Measurements from ENCODE around the gene STOML1.
"Not testable (repeated sequence)": the region's sequence is repeated elsewhere in the genome, so short reads cannot be mapped to it uniquely, and the experiment has no call there.

STOML1 gene

DNA sequence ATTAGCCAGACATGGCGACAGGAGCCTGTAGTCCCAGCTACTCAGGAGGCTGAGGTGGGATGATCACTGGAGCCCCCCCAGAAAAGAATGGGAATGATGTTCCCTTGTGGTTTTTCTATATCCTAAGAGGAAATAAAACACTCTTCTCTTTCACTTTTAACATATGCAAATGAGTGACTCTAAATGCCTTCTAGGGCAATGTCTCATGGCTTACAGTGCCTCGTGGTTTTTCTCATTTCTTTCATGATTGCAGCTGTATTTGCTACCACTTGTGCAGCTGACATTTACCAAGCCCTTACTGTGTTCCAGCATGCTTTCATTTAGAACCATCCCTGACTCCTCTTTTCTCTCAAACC is 26.4 kb downstream of the STOML1 start:
- Mint-ChIP-seq H3K27ac (peak overlapping the region; percentile 79), H3K4me1 (ENCODE audit: low read depth) (peaks cover 24% of the 10 kb centered on the region), H3K4me3 (peak overlapping the region; percentile 76), H3K9me3 (no peaks in the 10 kb centered on the region), H3K27me3 (no peaks in the 10 kb centered on the region), H3K36me3 (ENCODE audit: low read depth) (no peaks in the 10 kb centered on the region)

DNA sequence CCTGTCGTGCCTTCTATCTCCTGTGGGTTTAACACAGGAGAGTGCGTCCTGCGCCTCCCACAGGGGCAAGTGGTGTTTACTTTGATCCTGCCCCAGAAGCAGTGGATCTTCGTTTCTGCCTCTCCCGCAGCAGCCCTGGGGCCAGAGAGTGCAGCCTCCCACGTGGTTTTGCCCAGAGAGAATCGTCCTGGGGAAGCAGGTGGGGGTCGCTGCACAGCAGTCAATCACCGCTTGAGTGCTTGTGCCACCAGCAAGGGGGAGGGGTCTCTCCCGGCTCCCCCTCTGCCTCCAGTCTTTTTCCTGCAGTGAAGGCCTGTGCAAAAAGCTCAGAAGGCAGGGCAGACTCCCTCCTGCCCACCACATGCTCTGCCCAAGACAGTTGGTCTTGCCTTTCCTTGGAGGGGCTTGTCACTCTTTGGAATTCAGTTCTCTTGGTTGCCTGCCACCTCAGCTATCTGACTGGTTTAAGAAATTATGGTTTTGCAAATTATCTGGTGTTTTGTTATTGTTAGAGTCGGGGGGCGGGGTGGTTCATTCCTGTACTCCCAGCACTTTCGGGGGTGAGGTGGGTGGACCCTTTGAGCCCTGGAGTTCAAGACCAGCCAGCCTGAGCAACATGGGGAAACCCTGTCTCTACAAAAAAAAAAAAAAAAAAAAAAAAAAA is 26.9 kb downstream of the STOML1 start:
- Mint-ChIP-seq H3K9me3 (no peaks in the 10 kb centered on the region), H3K4me3 (peak overlapping the region; percentile 76), H3K36me3 (ENCODE audit: low read depth) (no peaks in the 10 kb centered on the region), H3K27ac (peak overlapping the region; percentile 79), H3K27me3 (no peaks in the 10 kb centered on the region), H3K4me1 (ENCODE audit: low read depth) (peaks cover 27% of the 10 kb centered on the region)

DNA sequence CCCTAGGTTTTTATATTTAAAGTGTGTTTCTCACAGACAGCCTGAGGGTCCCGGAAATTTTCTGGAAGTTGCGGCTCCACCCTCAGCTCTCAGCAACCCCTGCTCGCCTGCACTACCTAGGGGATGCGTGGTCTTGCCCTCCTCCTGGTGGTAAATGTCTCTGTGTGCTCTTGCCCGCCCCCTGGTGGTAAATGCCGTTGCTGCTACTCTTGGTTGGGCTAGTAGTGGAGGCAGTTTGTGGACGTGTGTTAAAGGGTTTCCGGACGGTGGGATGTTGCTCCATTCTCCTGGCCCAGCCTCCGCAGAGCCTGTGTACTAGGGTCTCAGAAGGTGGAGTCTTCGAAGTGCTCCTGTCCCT is 27.4 kb downstream of the STOML1 start:
- Mint-ChIP-seq H3K4me3 (peak overlapping the region; percentile 76), H3K36me3 (ENCODE audit: low read depth) (no peaks in the 10 kb centered on the region), H3K9me3 (no peaks in the 10 kb centered on the region), H3K4me1 (ENCODE audit: low read depth) (peaks cover 30% of the 10 kb centered on the region), H3K27me3 (no peaks in the 10 kb centered on the region), H3K27ac (peak overlapping the region; percentile 79)

DNA sequence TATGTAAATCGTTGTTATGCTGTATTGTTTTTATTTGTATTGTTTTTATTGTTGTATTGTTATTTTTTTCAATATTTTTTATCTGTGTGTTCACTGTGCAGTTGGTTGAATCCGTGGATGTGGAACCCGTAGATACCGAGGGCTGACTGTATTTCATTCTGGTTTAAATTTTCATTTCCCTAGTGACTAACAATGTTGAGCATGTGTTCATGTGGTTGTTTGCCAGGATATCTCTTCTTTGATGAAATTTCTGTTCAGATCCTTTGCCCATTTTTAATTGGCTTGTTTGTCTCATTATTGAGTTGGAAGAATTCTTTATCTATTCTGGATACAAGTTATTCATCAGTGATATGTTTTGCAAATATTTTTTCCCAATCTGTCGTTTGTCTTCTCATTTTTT is 29.7 kb downstream of the STOML1 start:
- Mint-ChIP-seq H3K4me1 (ENCODE audit: low read depth) (peaks cover 43% of the 10 kb centered on the region), H3K9me3 (no peaks in the 10 kb centered on the region), H3K27ac (no peak overlapping the region), H3K4me3 (no peak overlapping the region), H3K27me3 (no peaks in the 10 kb centered on the region), H3K36me3 (ENCODE audit: low read depth) (no peaks in the 10 kb centered on the region)

DNA sequence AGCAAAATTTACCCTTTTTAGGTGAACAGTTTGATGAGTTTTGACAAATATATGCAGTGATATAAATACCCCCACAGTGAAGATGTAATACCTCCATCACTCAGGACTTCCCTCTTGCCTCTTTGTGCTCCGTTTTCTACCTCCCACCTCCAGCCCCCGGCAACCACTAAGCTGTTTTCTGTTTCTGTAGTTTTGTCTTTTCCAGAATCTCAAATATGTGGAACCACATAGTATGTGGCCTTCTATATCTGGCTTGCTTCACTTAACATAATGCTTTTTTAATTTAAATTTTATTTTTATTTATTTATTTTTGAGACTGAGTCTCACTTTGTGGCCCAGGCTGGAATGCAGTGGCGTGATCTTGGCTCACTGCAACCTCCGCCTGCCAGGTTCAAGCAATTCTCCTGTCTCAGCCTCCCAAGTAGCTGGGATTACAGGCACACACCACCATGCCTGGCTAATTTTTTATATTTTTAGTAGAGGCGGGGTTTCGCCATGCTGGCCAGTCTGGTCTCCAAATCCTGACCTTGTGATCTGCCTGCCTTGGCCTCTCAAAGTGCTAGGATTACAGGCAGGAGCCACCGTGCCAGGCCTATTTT is 31.5 kb downstream of the STOML1 start:
- H3K4me1 Mint-ChIP-seq (ENCODE audit: low read depth), result peaks cover 36% of the 10 kb centered on the region
- not testable (repeated sequence) for H3K27me3 Mint-ChIP-seq; H3K4me3 Mint-ChIP-seq; H3K36me3 Mint-ChIP-seq (ENCODE audit: low read depth); H3K9me3 Mint-ChIP-seq; H3K27ac Mint-ChIP-seq

DNA sequence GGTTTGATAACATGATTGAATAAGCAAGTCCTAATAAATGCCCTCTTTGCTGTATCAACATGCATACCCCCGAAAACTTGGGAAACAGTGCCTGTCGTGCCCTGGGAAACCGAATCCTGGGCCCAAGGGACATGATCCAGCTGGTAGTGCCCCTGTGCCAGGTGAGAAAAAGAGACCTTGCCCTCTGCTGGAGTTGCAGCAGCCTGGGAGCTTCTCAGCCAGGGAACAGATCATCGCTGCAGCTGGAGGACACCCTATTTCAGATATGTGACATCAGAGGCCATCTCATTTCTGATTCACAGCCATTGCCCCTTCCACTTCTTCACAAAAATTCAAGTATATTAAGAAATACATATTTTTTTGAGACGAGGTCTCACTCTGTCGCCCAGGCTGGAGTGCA is 32.3 kb downstream of the STOML1 start:
- Mint-ChIP-seq H3K4me1 (ENCODE audit: low read depth) (peaks cover 29% of the 10 kb centered on the region), H3K9me3 (no peaks in the 10 kb centered on the region), H3K36me3 (ENCODE audit: low read depth) (no peaks in the 10 kb centered on the region), H3K27ac (peak overlapping the region; percentile 22), H3K27me3 (no peaks in the 10 kb centered on the region), H3K4me3 (no peak overlapping the region)

DNA sequence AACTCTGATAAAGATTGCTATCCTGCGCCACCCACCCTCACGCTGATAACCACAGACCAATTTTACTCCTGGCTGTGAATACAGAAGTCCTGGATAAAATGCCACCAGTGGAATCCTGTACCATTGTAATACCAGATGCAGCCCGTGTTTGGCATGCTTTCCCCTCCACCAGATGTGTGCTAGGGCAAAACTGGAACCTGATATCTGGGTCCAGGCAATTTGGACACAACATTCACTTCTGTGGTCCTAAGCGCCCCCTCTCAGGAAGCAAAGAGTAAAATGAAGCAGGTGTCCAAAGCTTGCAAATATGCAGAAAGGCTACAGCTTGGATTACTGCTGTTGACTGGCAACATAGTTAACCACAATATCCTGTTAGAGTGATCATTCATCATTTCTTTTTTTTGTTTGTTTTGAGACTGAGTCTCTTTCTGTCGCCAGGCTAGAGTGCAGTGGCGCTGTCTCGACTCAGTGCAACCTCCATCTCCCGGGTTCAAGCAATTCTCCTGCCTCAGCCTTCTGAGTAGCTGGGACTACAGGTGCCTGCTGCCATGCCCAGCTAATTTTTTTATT is 33.0 kb downstream of the STOML1 start:
- Mint-ChIP-seq H3K36me3 (ENCODE audit: low read depth) (no peaks in the 10 kb centered on the region), H3K27ac (no peak overlapping the region), H3K27me3 (no peaks in the 10 kb centered on the region), H3K4me1 (ENCODE audit: low read depth) (peaks cover 26% of the 10 kb centered on the region), H3K4me3 (no peak overlapping the region), H3K9me3 (no peaks in the 10 kb centered on the region)

DNA sequence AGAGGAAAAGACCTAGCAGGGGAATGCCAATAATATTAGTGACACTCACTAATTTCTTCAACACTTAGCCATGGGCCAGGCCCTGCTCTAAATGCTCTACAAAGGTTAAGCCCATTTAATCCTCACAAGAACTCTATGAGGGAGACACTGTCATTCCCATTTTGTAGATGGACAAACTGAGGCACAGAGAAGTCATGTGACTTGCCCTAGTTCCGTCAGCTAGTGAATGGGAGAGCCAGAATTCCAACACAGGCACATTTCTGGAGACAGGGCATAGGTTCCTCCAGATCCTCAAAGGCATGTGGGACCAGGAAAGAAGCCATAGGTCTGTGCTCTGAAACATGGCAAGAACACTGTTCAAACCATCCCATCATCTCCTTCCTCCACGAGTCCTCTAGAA is 34.3 kb downstream of the STOML1 start:
- no peak overlapping the region for H3K27ac Mint-ChIP-seq
- no peaks in the 10 kb centered on the region for H3K27me3 Mint-ChIP-seq
- H3K4me3 Mint-ChIP-seq, result no peak overlapping the region
- no peaks in the 10 kb centered on the region for H3K36me3 Mint-ChIP-seq (ENCODE audit: low read depth)
- H3K4me1 Mint-ChIP-seq (ENCODE audit: low read depth), result peaks cover 26% of the 10 kb centered on the region
- no peaks in the 10 kb centered on the region for H3K9me3 Mint-ChIP-seq

DNA sequence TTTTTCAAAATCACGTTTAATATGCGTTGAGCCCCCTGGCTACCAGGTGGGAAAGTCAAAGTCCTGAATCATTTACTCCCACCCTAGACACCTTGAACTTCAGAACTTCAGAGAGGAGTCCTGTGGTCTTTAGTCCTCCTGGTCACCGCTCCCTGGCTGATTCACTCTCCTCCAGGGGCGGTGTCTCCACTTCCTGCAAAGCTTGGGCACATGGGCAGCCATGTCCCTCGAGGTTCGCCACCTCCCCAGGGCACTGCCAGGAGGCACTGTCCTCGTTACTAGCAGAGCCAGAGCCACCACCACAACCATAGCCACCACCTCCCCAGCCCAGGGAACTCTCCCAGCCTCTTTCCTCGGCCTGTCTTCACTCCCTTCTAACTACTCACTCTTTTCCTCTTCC is 34.8 kb downstream of the STOML1 start:
- Mint-ChIP-seq H3K4me1 (ENCODE audit: low read depth) (peaks cover 26% of the 10 kb centered on the region), H3K36me3 (ENCODE audit: low read depth) (no peaks in the 10 kb centered on the region), H3K27me3 (no peaks in the 10 kb centered on the region), H3K4me3 (no peak overlapping the region), H3K27ac (no peak overlapping the region), H3K9me3 (no peaks in the 10 kb centered on the region)

DNA sequence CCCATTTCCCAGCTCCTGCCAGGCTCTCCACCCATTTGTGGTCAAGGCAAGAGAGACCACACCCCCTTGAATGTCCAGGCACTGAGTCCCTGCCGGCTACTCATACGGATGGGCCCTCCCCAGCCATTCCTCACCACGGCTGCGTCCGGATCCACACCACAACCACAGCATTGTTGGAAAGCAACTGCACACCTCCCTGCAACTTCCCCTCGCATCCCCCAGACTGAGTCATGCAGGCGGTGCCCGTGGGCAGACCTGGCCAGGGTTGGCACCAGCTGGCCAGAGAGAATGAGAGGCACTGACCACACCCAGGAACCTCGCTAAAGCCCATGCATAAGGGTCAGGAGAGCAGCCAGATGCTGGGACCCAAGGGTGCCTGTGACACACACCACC is 35.4 kb downstream of the STOML1 start:
- no peaks in the 10 kb centered on the region for H3K27me3 Mint-ChIP-seq
- H3K27ac Mint-ChIP-seq, result no peak overlapping the region
- no peak overlapping the region for H3K4me3 Mint-ChIP-seq
- H3K36me3 Mint-ChIP-seq (ENCODE audit: low read depth), result no peaks in the 10 kb centered on the region
- no peaks in the 10 kb centered on the region for H3K9me3 Mint-ChIP-seq
- H3K4me1 Mint-ChIP-seq (ENCODE audit: low read depth), result peaks cover 26% of the 10 kb centered on the region

DNA sequence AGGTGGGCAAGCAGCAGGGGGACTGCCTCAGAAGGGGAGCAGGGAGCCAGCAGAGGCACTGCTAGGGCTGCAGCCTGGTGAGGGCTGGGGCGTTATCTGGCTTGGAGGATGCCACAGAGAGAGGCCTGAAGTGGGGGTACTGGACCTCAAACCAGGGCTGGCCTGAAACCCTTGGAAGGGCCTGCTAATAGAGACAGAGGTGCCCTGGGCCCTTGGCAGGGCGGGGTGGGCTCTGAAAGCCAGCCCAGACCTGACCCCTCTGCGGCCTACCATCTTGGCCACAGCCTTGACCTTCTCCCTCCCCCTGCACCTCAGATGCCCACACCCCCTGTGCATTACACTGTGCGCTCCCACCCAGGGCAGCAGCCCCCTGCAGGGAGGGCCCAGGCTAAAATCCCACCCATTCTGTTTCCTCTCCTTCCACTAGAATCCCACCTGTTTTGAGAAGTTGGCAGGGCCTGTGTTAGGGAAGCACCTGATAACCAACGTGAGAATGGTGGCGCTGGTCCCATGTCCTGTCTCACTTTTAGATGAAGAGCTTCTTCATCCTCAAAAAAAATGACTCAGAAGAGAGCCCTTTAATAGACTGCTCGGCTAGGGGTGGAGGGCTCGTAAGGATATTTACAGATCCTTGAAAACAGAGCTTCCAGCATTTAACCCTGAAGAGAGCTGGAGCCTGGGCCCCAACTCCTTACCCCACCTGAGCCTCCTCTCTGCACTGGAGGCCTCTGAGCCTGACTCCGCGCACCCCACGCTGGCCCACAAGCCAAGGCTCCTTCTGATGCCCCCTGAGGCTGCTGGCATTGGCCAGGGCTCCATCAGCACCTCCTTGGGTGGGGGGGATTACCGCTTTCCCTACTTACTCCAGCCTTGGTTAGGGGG is 36.0 kb downstream of the STOML1 start:
- Mint-ChIP-seq H3K4me3 (no peak overlapping the region), H3K4me1 (ENCODE audit: low read depth) (peaks cover 29% of the 10 kb centered on the region), H3K27ac (no peak overlapping the region), H3K9me3 (no peaks in the 10 kb centered on the region), H3K27me3 (no peaks in the 10 kb centered on the region), H3K36me3 (ENCODE audit: low read depth) (no peaks in the 10 kb centered on the region)

DNA sequence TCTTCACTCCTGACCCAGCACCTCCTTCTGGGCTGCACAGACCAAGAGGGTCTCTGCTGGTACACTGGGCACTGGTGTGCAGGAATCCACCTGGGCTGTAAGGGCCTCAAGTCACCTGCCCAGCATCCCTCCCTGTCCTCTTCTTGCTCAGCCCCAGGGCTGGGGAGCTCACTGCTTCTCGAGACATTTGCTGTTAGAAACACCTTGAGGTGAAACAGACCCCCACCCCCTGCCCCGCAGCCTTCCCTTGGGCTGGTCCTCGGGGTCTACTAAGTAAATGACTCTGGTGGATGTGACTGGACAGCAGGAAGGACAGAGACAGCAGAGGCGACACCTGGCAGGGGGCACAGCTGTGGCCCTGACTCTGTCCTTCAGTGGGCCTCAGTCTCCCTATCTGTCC is 36.8 kb downstream of the STOML1 start:
- no peak overlapping the region for H3K4me3 Mint-ChIP-seq
- no peaks in the 10 kb centered on the region for H3K9me3 Mint-ChIP-seq
- H3K36me3 Mint-ChIP-seq (ENCODE audit: low read depth), result no peaks in the 10 kb centered on the region
- no peak overlapping the region for H3K27ac Mint-ChIP-seq
- H3K4me1 Mint-ChIP-seq (ENCODE audit: low read depth), result peaks cover 27% of the 10 kb centered on the region
- no peaks in the 10 kb centered on the region for H3K27me3 Mint-ChIP-seq

DNA sequence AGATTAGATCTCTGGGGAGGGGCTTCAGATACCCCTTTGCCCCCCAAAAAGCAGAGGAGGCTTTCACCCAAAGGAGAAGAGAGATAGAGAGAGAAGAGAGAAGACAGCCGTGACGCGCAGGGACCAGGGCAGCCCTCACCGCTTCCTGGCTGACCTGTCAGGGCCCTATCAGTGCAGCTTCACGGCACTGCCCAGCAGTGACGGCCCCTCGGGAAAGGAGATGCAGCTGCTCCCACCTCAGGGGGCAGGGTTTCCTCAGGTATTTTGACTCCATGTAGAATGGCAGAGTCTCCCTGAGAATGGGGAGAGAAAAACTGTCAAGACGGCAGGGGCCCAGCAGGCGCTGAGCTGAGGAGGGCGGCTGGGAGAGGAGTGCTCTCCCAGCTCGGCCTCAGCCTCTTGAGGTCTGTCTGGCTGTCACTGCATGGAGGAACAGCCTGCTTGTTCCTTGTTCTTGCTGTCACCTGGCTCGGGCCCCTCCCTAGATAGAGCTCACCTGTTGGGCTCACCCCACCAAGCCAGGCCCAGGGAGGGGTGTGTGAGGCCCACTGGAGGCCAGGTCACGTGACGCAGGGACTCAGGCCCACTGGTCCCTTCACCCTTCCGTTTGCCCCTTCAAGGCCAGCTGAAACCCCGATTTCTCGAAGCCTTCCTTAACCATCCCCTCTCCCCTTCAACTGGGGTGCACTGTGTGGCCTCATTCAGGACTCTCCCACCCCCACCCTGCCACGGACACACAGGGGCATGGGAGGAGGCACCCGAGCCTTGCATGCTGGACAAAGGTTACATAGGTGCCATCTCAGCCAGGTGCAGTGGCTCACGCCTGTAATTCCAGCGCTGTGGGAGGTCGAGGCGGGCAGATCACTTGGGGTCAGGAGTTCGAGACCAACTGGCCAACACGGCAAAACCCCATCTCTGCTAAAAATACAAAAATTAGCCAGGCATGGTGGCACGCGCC is 37.6 kb downstream of the STOML1 start:
- H3K9me3 Mint-ChIP-seq, result no peaks in the 10 kb centered on the region
- no peaks in the 10 kb centered on the region for H3K27me3 Mint-ChIP-seq
- H3K4me1 Mint-ChIP-seq (ENCODE audit: low read depth), result peaks cover 20% of the 10 kb centered on the region
- no peak overlapping the region for H3K4me3 Mint-ChIP-seq
- no peak overlapping the region for H3K27ac Mint-ChIP-seq
- H3K36me3 Mint-ChIP-seq (ENCODE audit: low read depth), result no peaks in the 10 kb centered on the region

DNA sequence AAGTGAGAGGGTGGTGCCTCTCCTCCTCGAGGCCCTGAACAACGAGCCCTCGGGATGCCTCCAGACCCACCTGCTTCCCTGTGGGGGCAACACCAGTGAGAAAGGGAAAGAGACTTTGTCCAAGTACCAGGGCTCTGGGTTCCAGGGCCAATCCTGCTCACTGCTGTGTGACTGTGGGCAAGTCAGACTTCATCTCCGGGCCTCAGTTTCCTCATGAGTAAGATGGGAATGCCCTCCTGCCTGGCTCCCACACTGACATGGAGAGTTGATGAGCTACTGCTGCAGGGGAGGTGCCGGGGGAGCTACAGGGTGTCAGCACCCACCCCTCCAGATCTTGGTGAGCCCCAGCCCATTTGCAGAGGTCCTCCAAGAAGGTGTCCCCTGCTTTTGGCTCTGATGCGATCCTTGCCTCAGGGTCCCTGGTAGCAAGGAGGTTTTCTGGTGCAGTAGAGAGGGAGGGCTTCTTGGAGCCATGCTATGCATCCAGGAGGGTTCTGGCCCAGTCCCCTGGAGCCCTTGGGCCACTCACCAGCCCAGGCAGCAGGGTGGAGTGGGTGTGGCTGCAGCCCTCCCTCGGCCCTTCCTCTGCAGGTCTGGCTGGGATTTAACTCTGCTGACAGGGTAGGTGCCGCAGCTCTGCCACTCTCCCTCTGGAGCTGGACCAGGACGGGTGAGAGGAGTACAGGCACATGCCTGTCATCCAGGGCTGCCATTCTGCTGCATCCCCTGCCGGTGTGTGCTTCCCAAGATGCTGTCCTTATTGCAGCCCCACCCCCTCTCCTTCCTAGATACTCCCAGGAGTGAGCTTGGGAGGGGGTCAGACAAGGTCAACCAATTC is 39.0 kb downstream of the STOML1 start:
- no peak overlapping the region for H3K4me3 Mint-ChIP-seq
- H3K27ac Mint-ChIP-seq, result no peak overlapping the region
- H3K36me3 Mint-ChIP-seq (ENCODE audit: low read depth), result no peaks in the 10 kb centered on the region
- peaks cover 12% of the 10 kb centered on the region for H3K4me1 Mint-ChIP-seq (ENCODE audit: low read depth)
- no peaks in the 10 kb centered on the region for H3K27me3 Mint-ChIP-seq
- no peaks in the 10 kb centered on the region for H3K9me3 Mint-ChIP-seq

Measured in stimulated activated naive CD8-positive, alpha-beta T cell treated with anti-CD3 and anti-CD28 coated beads, Interleukin-15, Interleukin-2, amounts not matched to agents 100 ng/mL and 50 ng/mL, for 24 hours (primary cell).